HepG2 (cell line): Measurements from ENCODE around the gene HAO2. TPM values are rescaled to one million over a fixed set of nuclear protein-coding genes. Genes with fewer than 3 reads are reported as not detected.

ENCODE experiments used
- CBX2 ChIP-seq, 2 experiments: fragments of 200-600 bp in 1 of 2; sonication (generic); formaldehyde crosslinking in 1 of 2; IDR thresholded peaks; 2 replicates each; pipeline versions ENCODE4 v1.7.0 to v1.8.1; 2018 to 2022; ENCODE audit warnings: low read depth in 2 of 2, low read length in 1 of 2, mild to moderate bottlenecking in 1 of 2, missing genetic modification reagents in 1 of 2
- DRAP1 ChIP-seq: IDR thresholded peaks from 2 replicates; pipeline ENCODE4 v1.6.1; 2016; ENCODE audit warnings: missing genetic modification reagents, missing compliant biosample characterization
- FOSL1 ChIP-seq: sonication (generic); formaldehyde crosslinking; IDR thresholded peaks from 2 replicates; pipeline ENCODE4 v1.9.0; 2021; ENCODE audit warnings: missing genetic modification reagents, borderline replicate concordance
- GZF1 ChIP-seq: sonication (generic); formaldehyde crosslinking; IDR thresholded peaks from 2 replicates; pipeline ENCODE4 v1.5.1; 2020; ENCODE audit warnings: mild to moderate bottlenecking, missing genetic modification reagents
- KLF15 ChIP-seq: sonication (generic); formaldehyde crosslinking; IDR thresholded peaks from 2 replicates; pipeline ENCODE4 v1.8.1; 2023; ENCODE audit warnings: borderline replicate concordance, mild to moderate bottlenecking, inconsistent platforms, missing genetic modification reagents, mixed read lengths
- NBN ChIP-seq: fragments of 450-650 bp; conservative IDR thresholded peaks from 2 replicates; pipeline ENCODE4 v1.6.1; 2017
- NFIB ChIP-seq: sonication (generic); formaldehyde crosslinking; IDR thresholded peaks from 2 replicates; pipeline ENCODE4 v1.9.0; 2021; ENCODE audit warnings: missing genetic modification reagents, mild to moderate bottlenecking, borderline replicate concordance
- SRF ChIP-seq: IDR thresholded peaks from 2 replicates; pipeline ENCODE4 v1.6.1; 2011; ENCODE audit warnings: mild to moderate bottlenecking, low read depth, low read length, moderate library complexity
- TAF15 ChIP-seq: fragments of 200-400 bp; formaldehyde crosslinking; IDR thresholded peaks from one replicate; pipeline ENCODE4 v1.6.1; 2018; ENCODE audit warnings: mild to moderate bottlenecking, low read depth, low read length; ENCODE audit not compliant: poor library complexity, severe bottlenecking
- TCF12 ChIP-seq, 2 experiments: fragments of 450-650 bp in 1 of 2; sonication (generic) in 1 of 2; formaldehyde crosslinking in 1 of 2; IDR thresholded peaks; 2 replicates each; pipeline versions ENCODE4 v1.6.1 to v1.8.0; 2017 to 2022; ENCODE audit warnings: antibody characterized with exemption in 1 of 2, mild to moderate bottlenecking in 1 of 2, missing genetic modification reagents in 1 of 2, moderate library complexity in 1 of 2
- XBP1 ChIP-seq: sonication (generic); formaldehyde crosslinking; IDR thresholded peaks from 2 replicates; pipeline ENCODE4 v1.5.0; 2020; ENCODE audit warnings: missing genetic modification reagents
- ZBTB39 ChIP-seq: sonication (generic); formaldehyde crosslinking; IDR thresholded peaks from 2 replicates; pipeline ENCODE4 v1.5.0; 2020; ENCODE audit warnings: missing genetic modification reagents
- ZNF232 ChIP-seq: sonication (generic); formaldehyde crosslinking; IDR thresholded peaks from 2 replicates; pipeline ENCODE4 v1.4.0; 2020; ENCODE audit warnings: missing genetic modification reagents, borderline replicate concordance
- ZNF512 ChIP-seq: sonication (generic); formaldehyde crosslinking; IDR thresholded peaks from 2 replicates; pipeline ENCODE4 v1.4.0; 2020; ENCODE audit warnings: mild to moderate bottlenecking, missing genetic modification reagents
- ZNF629 ChIP-seq: sonication (generic); formaldehyde crosslinking; conservative IDR thresholded peaks from 2 replicates; pipeline ENCODE4 v1.5.0; 2020; ENCODE audit warnings: missing genetic modification reagents
- ZNF766 ChIP-seq: sonication (generic); formaldehyde crosslinking; IDR thresholded peaks from 2 replicates; pipeline ENCODE4 v1.5.0; 2020; ENCODE audit warnings: missing genetic modification reagents, borderline replicate concordance
- ZSCAN12 ChIP-seq: sonication (generic); formaldehyde crosslinking; IDR thresholded peaks from 2 replicates; pipeline ENCODE4 v1.9.0; 2021; ENCODE audit warnings: mild to moderate bottlenecking, missing genetic modification reagents
- ZSCAN25 ChIP-seq: sonication (generic); formaldehyde crosslinking; IDR thresholded peaks from 2 replicates; pipeline ENCODE4 v1.8.0; 2022; ENCODE audit warnings: mild to moderate bottlenecking, missing genetic modification reagents
- ZSCAN31 ChIP-seq: sonication (generic); formaldehyde crosslinking; IDR thresholded peaks from 2 replicates; pipeline ENCODE4 v1.5.0; 2020; ENCODE audit warnings: low read depth, mild to moderate bottlenecking, missing genetic modification reagents
- polyA plus RNA-seq, 8 experiments: library from polyadenylated mRNA; depleted of rRNA in 3 of 8; stranded (reverse) in 7 of 8; unstranded in 1 of 8; fragments of >200 nt; fragmentation: Illumina TruSeq in 4 of 8; extraction: Trizol in 4 of 8; gene quantifications; 2 replicates each; pipeline versions ENCODE4 v1.2.1 to v1.2.3, GENCODE V29; 2011 to 2016; ENCODE audit warnings: low read depth in 4 of 8, missing spikeins in 1 of 8, mixed read lengths in 1 of 8; ENCODE audit not compliant: insufficient read depth in 1 of 8
- total RNA-seq, 5 experiments: library from RNA; depleted of rRNA; stranded (reverse); fragments of >200 nt; fragmentation: Illumina TruSeq; extraction: Trizol; gene quantifications; 2 replicates each; pipeline ENCODE4 v1.2.3, GENCODE V29; 2016; ENCODE audit warnings: low read depth in 1 of 5
- TF ChIP-seq, protein P1 (sequence below): sonication (generic); formaldehyde crosslinking; IDR thresholded peaks from 2 replicates; pipeline ENCODE4 v1.8.1; 2023; ENCODE audit warnings: mild to moderate bottlenecking, missing genetic modification reagents, borderline replicate concordance
- TF ChIP-seq, protein P2 (sequence below): sonication (generic); formaldehyde crosslinking; IDR thresholded peaks from 2 replicates; pipeline ENCODE4 v1.8.0; 2022; ENCODE audit warnings: mild to moderate bottlenecking, missing genetic modification reagents; ENCODE audit not compliant: insufficient replicate concordance
- TF ChIP-seq, protein P3 (sequence below): IDR thresholded peaks from 2 replicates; pipeline ENCODE4 v1.6.1; 2016

The HAO2 gene
- total and polyA plus RNA-seq, 2 of the 13 experiments (the other 11 are each of a cell fraction or from before 2014, with no cell fraction given), result 0.05 to 0.09 TPM

- TF ChIP-seq ZNF512 (CRISPR knock-in tag) (0 out of 2 replicates have a peak, but pooled peaks have one; percentile 44), GZF1 (CRISPR knock-in tag) (no peak), ZSCAN31 (CRISPR knock-in tag) (no peak), FOSL1 (no peak), ZNF232 (CRISPR knock-in tag) (peak; percentile 43; the same call in 1 of the 2 replicates), DRAP1 (CRISPR knock-in tag) (no peak), XBP1 (no peak), CBX2 (IDR thresholded peaks at IDR 0.05; ENCODE audit: low read depth, low read length) (no peak), CBX2 (CRISPR knock-in tag; IDR thresholded peaks at IDR 0.05; ENCODE audit: low read depth) (no peak), ZSCAN12 (CRISPR knock-in tag) (no peak), ZNF766 (CRISPR knock-in tag) (no peak), NBN (no peak), ZNF629 (no peak), TCF12 (IDR thresholded peaks at IDR 0.05) (no peak), TCF12 (CRISPR knock-in tag; IDR thresholded peaks at IDR 0.05) (no peak), ZSCAN25 (CRISPR knock-in tag) (peak; percentile 72), ZBTB39 (no peak), NFIB (CRISPR knock-in tag) (no peak), SRF (no peak), KLF15 (no peak), TAF15 (no peak)
- TF ChIP-seq, protein P1, sequence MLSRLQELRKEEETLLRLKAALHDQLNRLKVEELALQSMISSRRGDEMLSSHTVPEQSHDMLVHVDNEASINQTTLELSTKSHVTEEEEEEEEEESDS (CRISPR knock-in tag), result no peak
- TF ChIP-seq, protein P2, sequence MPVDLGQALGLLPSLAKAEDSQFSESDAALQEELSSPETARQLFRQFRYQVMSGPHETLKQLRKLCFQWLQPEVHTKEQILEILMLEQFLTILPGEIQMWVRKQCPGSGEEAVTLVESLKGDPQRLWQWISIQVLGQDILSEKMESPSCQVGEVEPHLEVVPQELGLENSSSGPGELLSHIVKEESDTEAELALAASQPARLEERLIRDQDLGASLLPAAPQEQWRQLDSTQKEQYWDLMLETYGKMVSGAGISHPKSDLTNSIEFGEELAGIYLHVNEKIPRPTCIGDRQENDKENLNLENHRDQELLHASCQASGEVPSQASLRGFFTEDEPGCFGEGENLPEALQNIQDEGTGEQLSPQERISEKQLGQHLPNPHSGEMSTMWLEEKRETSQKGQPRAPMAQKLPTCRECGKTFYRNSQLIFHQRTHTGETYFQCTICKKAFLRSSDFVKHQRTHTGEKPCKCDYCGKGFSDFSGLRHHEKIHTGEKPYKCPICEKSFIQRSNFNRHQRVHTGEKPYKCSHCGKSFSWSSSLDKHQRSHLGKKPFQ (CRISPR knock-in tag), result no peak
- TF ChIP-seq, protein P3, sequence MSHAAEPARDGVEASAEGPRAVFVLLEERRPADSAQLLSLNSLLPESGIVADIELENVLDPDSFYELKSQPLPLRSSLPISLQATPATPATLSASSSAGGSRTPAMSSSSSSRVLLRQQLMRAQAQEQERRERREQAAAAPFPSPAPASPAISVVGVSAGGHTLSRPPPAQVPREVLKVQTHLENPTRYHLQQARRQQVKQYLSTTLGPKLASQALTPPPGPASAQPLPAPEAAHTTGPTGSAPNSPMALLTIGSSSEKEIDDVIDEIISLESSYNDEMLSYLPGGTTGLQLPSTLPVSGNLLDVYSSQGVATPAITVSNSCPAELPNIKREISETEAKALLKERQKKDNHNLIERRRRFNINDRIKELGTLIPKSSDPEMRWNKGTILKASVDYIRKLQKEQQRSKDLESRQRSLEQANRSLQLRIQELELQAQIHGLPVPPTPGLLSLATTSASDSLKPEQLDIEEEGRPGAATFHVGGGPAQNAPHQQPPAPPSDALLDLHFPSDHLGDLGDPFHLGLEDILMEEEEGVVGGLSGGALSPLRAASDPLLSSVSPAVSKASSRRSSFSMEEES (CRISPR knock-in tag), result no peak
These were observed 41.0 kb upstream of the HAO2 start (continued) for GRCh38 chr1:119327450-119328155.
